HepG2 (cell line): Measurements from ENCODE around the gene ACAP3. TPM values are rescaled to one million over a fixed set of nuclear protein-coding genes. Genes with fewer than 3 reads are reported as not detected.
A peak's percentile ranks its signal among the peaks of the same experiment; 100 is the strongest.

Source experiments
- AHDC1 ChIP-seq: sonication (generic); formaldehyde crosslinking; IDR thresholded peaks from 2 replicates; pipeline ENCODE4 v1.5.1; 2020; ENCODE audit warnings: mild to moderate bottlenecking, missing genetic modification reagents, borderline replicate concordance
- AKAP8 ChIP-seq: sonication (generic); formaldehyde crosslinking; IDR thresholded peaks from 2 replicates; pipeline ENCODE4 v1.5.1; 2020; ENCODE audit warnings: mild to moderate bottlenecking, missing genetic modification reagents
- CBX1 ChIP-seq: IDR thresholded peaks from one replicate; pipeline ENCODE4 v1.6.1; 2016; ENCODE audit warnings: antibody characterized with exemption, low read depth
- ELF1 ChIP-seq: sonication (generic); formaldehyde crosslinking; IDR thresholded peaks from 2 replicates; pipeline ENCODE4 v1.4.0; 2020; ENCODE audit warnings: missing genetic modification reagents
- GABPB1 ChIP-seq: IDR thresholded peaks from 2 replicates; pipeline ENCODE4 v1.6.1; 2016; ENCODE audit warnings: mild to moderate bottlenecking, missing genetic modification reagents, moderate library complexity, missing compliant biosample characterization
- HMG20B ChIP-seq: conservative IDR thresholded peaks from 2 replicates; pipeline ENCODE4 v1.6.1; 2016; ENCODE audit warnings: missing genetic modification reagents, missing compliant biosample characterization
- KLF12 ChIP-seq: sonication (generic); formaldehyde crosslinking; IDR thresholded peaks from 2 replicates; pipeline ENCODE4 v1.4.0; 2020; ENCODE audit warnings: missing genetic modification reagents, borderline replicate concordance
- MAZ ChIP-seq, 2 experiments: sonication (generic) in 1 of 2; formaldehyde crosslinking in 1 of 2; IDR thresholded peaks; 2 replicates each; pipeline versions ENCODE4 v1.5.0 to v1.6.1; 2012 to 2020; ENCODE audit warnings: low read depth in 2 of 2, mild to moderate bottlenecking in 2 of 2, borderline replicate concordance in 1 of 2, improper control_type of control experiment in 1 of 2, low read length in 1 of 2, missing genetic modification reagents in 1 of 2, moderate library complexity in 1 of 2
- MBNL3 ChIP-seq: fragments of 250-450 bp; sonication (Bioruptor Pico); conservative IDR thresholded peaks from 2 replicates; pipeline ENCODE4 v1.8.0; 2022; ENCODE audit warnings: mild to moderate bottlenecking, inconsistent platforms
- NFATC3 ChIP-seq: sonication (generic); formaldehyde crosslinking; IDR thresholded peaks from 2 replicates; pipeline ENCODE4 v1.5.1; 2020; ENCODE audit warnings: mild to moderate bottlenecking, missing genetic modification reagents
- NR2C2 ChIP-seq: sonication (generic); formaldehyde crosslinking; IDR thresholded peaks from 2 replicates; pipeline ENCODE4 v1.4.0; 2020; ENCODE audit warnings: missing genetic modification reagents, mild to moderate bottlenecking, moderate library complexity, borderline replicate concordance
- RFXAP ChIP-seq: sonication (generic); formaldehyde crosslinking; IDR thresholded peaks from 2 replicates; pipeline ENCODE4 v1.4.0; 2020; ENCODE audit warnings: missing genetic modification reagents, borderline replicate concordance
- SALL1 ChIP-seq: sonication (generic); formaldehyde crosslinking; IDR thresholded peaks from 2 replicates; pipeline ENCODE4 v1.8.0; 2022; ENCODE audit warnings: mild to moderate bottlenecking, missing genetic modification reagents
- SCMH1 ChIP-seq: sonication (generic); formaldehyde crosslinking; IDR thresholded peaks from 2 replicates; pipeline ENCODE4 v1.9.0; 2021; ENCODE audit warnings: missing genetic modification reagents, mild to moderate bottlenecking, borderline replicate concordance
- TEAD2 ChIP-seq: sonication (generic); formaldehyde crosslinking; IDR thresholded peaks from 2 replicates; pipeline ENCODE4 v1.9.0; 2021; ENCODE audit warnings: missing genetic modification reagents
- THAP8 ChIP-seq: sonication (generic); formaldehyde crosslinking; IDR thresholded peaks from 2 replicates; pipeline ENCODE4 v1.5.1; 2020; ENCODE audit warnings: missing genetic modification reagents, mild to moderate bottlenecking, borderline replicate concordance
- ZNF543 ChIP-seq: sonication (generic); formaldehyde crosslinking; IDR thresholded peaks from 2 replicates; pipeline ENCODE4 v1.4.0; 2020; ENCODE audit warnings: mild to moderate bottlenecking, missing genetic modification reagents
- ZNF550 ChIP-seq: sonication (generic); formaldehyde crosslinking; IDR thresholded peaks from 2 replicates; pipeline ENCODE4 v1.4.0; 2020; ENCODE audit warnings: mild to moderate bottlenecking, missing genetic modification reagents, borderline replicate concordance
- ZNF788 ChIP-seq: sonication (generic); formaldehyde crosslinking; IDR thresholded peaks from 2 replicates; pipeline ENCODE4 v1.5.0; 2020; ENCODE audit warnings: mild to moderate bottlenecking, missing genetic modification reagents, borderline replicate concordance
- polyA plus RNA-seq, 8 experiments: library from polyadenylated mRNA; depleted of rRNA in 3 of 8; stranded (reverse) in 7 of 8; unstranded in 1 of 8; fragments of >200 nt; fragmentation: Illumina TruSeq in 4 of 8; extraction: Trizol in 4 of 8; gene quantifications; 2 replicates each; pipeline versions ENCODE4 v1.2.1 to v1.2.3, GENCODE V29; 2011 to 2016; ENCODE audit warnings: low read depth in 4 of 8, missing spikeins in 1 of 8, mixed read lengths in 1 of 8; ENCODE audit not compliant: insufficient read depth in 1 of 8
- total RNA-seq, 5 experiments: library from RNA; depleted of rRNA; stranded (reverse); fragments of >200 nt; fragmentation: Illumina TruSeq; extraction: Trizol; gene quantifications; 2 replicates each; pipeline ENCODE4 v1.2.3, GENCODE V29; 2016; ENCODE audit warnings: low read depth in 1 of 5
- TF ChIP-seq, protein P1 (sequence below): sonication (generic); formaldehyde crosslinking; IDR thresholded peaks from 2 replicates; pipeline ENCODE4 v1.4.0; 2020; ENCODE audit warnings: missing genetic modification reagents, mild to moderate bottlenecking, borderline replicate concordance

The ACAP3 gene
- total and polyA plus RNA-seq, 2 of the 13 experiments (the other 11 are each of a cell fraction or from before 2014, with no cell fraction given) = 29.4 to 50.8 TPM

DNA sequence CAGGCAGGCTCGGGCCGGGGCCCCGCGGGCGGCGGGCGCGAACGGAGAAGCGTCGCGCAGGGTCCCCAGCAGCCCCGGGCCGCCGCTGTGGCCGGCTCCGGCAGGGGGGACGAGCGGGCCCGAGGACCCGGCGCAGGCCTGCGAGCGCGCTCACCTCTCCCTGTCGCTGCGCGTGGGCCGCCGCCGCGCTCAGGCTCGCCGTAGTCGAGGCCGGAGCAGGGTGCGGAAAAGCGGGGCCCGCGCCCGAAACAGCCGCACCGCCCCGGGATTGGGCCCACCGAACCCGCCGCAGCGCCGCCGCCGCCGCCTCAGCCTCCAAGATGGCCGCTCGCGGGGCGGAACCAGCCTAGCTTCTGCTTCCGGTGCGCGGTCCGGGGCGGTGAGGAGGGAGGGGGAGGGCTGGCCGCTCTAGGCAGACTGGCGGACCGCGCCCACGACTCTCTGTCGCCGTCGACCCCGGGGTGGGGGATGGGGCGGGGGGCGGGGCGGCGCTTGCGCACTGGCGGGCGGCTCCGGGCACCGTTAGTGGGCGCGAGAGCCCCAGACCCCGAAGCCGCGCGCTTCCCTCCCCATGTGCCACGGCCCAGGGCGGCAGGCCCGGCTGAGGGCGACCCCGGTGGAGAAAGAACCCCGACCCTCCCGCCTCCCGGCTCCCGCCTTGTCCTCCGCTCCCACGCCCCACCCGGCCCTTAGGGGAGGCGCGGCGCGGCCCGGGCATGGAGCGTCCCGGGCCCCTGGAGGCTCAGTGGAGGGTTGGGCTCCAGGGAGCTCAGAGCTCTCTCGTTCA, 34.0 kb downstream of the ACAP3 start, which contains the start of gene UBE2J2 (continued):
- TF ChIP-seq AHDC1 (CRISPR knock-in tag) (0 out of 2 replicates have a peak, but pooled peaks have one; percentile 31), NR2C2 (CRISPR knock-in tag) (peak; percentile 98), HMG20B (CRISPR knock-in tag) (no peak), THAP8 (CRISPR knock-in tag) (peak; percentile 81; the same call in 1 of the 2 replicates), GABPB1 (peak; percentile 90), SCMH1 (no peak), ZNF788 (peak; percentile 14), NFATC3 (no peak), ZNF550 (CRISPR knock-in tag) (no peak), MBNL3 (CRISPR knock-in tag) (no peak), KLF12 (peak; percentile 47; the same call in 1 of the 2 replicates), AKAP8 (CRISPR knock-in tag) (0 out of 2 replicates have a peak, but pooled peaks have one; percentile 32), RFXAP (CRISPR knock-in tag) (peak; percentile 33; the same call in 1 of the 2 replicates), TEAD2 (CRISPR knock-in tag) (no peak), CBX1 (no peak), SALL1 (CRISPR knock-in tag) (peak; percentile 62), ELF1 (CRISPR knock-in tag) (peak; percentile 75), MAZ (IDR thresholded peaks at IDR 0.05; ENCODE audit: borderline replicate concordance, low read depth, low read length) (peak; percentile 35; the same call in 1 of the 2 replicates), MAZ (CRISPR knock-in tag; IDR thresholded peaks at IDR 0.05; ENCODE audit: low read depth) (peak; percentile 87), ZNF543 (CRISPR knock-in tag) (0 out of 2 replicates have a peak, but pooled peaks have one; percentile 75)
- TF ChIP-seq, protein P1, sequence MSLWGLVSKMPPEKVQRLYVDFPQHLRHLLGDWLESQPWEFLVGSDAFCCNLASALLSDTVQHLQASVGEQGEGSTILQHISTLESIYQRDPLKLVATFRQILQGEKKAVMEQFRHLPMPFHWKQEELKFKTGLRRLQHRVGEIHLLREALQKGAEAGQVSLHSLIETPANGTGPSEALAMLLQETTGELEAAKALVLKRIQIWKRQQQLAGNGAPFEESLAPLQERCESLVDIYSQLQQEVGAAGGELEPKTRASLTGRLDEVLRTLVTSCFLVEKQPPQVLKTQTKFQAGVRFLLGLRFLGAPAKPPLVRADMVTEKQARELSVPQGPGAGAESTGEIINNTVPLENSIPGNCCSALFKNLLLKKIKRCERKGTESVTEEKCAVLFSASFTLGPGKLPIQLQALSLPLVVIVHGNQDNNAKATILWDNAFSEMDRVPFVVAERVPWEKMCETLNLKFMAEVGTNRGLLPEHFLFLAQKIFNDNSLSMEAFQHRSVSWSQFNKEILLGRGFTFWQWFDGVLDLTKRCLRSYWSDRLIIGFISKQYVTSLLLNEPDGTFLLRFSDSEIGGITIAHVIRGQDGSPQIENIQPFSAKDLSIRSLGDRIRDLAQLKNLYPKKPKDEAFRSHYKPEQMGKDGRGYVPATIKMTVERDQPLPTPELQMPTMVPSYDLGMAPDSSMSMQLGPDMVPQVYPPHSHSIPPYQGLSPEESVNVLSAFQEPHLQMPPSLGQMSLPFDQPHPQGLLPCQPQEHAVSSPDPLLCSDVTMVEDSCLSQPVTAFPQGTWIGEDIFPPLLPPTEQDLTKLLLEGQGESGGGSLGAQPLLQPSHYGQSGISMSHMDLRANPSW (CRISPR knock-in tag) = no peak
